Vagina (tissue), 2 donors: ENCODE data around the gene FOXO3.

Experiments used
- CTCF ChIP-seq, 3 experiments: fragments of 450-650 bp in 2 of 3; fragments of 200-600 bp in 1 of 3; sonication (generic) in 1 of 3; IDR thresholded peaks; one replicate each; pipeline ENCODE4 v1.5.1; 2017 to 2019; ENCODE audit warnings: antibody characterized with exemption in 3 of 3, mild to moderate bottlenecking in 2 of 3, moderate library complexity in 2 of 3
- POLR2A ChIP-seq, 2 donors: fragments of 450-650 bp; IDR thresholded peaks; one replicate each; pipeline ENCODE4 v1.6.1; 2017; ENCODE audit warnings: antibody characterized with exemption in 2 of 2, mild to moderate bottlenecking in 2 of 2, moderate library complexity in 2 of 2
- POLR2AphosphoS5 ChIP-seq, 2 donors: sonication (generic); formaldehyde crosslinking; IDR thresholded peaks; one replicate each; pipeline ENCODE4 v1.9.0; 2017; ENCODE audit warnings: antibody characterized with exemption in 2 of 2, mild to moderate bottlenecking in 2 of 2, low read depth in 1 of 2; ENCODE audit not compliant: insufficient read depth in 1 of 2

DNA sequence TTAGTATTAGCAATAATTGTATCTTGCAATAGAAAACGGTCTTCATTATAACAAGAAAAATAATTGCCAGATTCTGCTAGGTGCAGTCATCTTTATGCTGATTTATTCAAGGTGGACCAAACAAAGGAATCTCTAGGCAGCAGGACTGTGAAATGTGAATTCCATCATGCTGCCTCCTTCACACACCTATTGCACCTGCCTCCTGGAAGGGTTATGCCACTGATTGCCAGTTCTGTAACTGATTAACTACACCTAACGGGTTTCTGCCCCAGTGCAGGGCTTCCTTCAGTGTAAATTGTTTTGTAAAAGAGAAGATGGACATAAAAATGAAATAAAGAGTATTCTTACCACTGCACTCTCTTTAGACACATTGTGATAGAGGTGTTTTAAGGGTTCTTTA is 96.1 kb downstream of the FOXO3 start:
- TF ChIP-seq CTCF (IDR thresholded peaks at IDR 0.05) (no peak), POLR2A (IDR thresholded peaks at IDR 0.05) (no peak), POLR2AphosphoS5 (IDR thresholded peaks at IDR 0.05; ENCODE audit: insufficient read depth in 1 of 2, low read depth in 1 of 2) (no peak)
